Stimulated activated CD4-positive, alpha-beta T cell treated with anti-CD3 and anti-CD28 coated beads, Interleukin-1b, Interleukin-23, amount 100 ng/mL, for 4 hours (primary cell): Measurements from ENCODE around the gene SAMD4A.

Experiments
- DNase-seq, 2 donors: peaks; one replicate each; pipeline ENCODE4 v3.0.0-alpha.2; 2020; ENCODE audit warnings: low read depth in 2 of 2

SAMD4A gene

GRCh38 chr14:54829486-54830224 is 262.7 kb downstream of the SAMD4A start:
- DNase-seq, result no peak

DNA sequence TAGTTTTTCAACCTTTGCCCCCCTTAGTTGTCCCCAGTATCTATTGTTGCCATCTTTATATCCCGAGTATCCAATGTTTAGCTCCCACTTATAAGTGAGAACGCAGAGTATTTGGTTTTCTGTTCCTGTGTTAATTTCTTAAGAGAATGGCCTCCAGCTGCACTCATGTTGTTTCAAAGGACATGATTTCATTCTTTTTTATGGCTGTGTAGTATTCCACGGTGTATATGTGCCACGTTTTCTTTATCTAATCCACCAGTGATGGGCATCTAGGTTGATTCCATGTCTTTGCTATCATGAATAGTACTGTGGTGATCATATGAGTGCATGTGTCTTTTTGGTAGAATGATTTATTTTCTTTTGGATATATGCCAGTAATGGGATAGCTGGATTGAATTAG is 263.7 kb downstream of the SAMD4A start:
- DNase-seq, result no peak

DNA sequence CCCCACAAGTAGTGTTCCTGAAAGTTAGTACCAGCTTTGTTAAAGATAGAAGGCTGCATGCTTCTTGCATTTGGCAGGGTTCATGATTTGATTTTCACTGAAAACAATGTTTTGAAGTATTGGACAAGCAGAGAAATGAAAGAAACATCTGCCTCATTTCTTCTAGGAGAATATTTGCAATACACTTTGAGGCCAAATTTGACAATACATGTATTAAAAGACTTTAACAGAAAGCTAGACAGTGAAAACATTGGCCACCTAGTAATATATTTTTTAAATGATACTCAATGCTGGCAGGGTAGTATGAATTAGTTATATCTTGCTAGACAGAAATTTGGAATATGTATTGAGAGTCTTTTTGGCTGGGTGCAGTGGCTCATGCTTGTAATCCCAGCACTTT is 267.2 kb downstream of the SAMD4A start:
- no peak for DNase-seq

DNA sequence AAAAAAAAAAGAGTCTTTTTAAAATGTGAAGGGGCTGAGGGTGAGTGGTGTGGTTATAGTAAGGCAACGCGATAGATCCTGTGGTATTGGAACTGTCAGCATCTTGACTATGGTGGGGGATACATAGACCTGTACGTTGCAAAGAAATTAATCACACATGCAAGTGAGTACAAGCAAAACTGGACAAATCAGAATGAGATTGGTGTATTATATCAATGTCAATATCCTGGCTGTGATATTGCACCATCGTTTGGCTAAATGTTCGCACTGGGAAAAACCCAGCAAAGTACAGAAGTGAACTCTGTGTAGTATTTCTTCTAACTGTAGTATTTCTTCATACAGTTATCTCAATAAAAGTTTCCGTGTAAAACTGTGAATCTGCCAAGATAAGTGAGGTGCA is 267.8 kb downstream of the SAMD4A start:
- DNase-seq, result no peak

- no peak for DNase-seq
Measured at GRCh38 chr14:54836231-54836630, 269.3 kb downstream of the SAMD4A start.

- DNase-seq, result no peak
Measured at GRCh38 chr14:54837508-54838149, 270.7 kb downstream of the SAMD4A start.

DNA sequence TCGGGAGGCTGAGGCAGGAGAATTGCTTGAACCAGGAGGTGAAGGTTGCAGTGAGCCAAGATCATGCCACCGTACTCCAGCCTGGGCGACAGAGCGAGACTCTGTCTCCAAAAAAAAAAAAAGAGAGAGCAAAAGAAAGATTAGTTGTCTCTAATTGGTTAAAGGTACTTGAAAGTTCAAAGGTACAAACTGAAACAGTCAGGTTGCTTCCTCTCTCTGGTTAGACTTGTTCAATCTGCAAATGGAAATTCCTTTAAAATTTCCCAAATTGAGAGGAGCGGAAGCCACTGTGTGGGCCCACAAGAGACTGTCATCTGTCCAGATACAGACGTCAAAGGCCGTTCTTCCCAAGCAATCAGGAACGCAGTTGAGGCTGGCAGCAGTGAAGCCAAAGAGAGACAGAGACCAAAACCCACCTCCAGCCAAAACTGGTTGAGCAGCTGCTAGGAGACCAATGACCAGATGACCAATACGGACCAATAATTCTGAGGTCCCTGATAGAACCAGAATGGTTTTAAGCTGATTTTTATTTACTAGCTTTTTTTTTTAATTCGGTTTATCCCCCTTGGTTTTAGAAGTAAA is 272.1 kb downstream of the SAMD4A start:
- no peak for DNase-seq

- no peak for DNase-seq
Measured at GRCh38 chr14:54839701-54840119, 272.8 kb downstream of the SAMD4A start.

DNA sequence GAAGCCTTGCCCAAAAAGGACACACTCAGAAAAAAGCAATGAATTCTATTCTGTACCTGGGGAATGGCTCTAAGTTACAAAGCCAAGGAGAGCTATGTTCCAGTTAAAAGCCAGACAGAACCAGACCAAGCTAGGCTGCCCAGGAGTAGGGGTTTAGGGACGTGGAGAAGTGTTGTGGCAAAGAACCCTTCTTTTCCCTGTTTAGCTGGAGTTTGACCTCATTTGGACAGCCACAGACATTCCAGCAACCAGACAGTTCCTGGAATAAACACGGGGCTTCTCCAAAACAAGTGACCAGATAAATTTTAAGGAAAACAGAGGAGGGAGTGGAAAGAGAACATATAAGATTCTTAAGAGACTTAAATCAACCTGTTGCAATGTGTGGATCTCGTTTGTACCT is 273.4 kb downstream of the SAMD4A start:
- no peak for DNase-seq

- DNase-seq, result no peak
Measured at GRCh38 chr14:54840798-54841197, 273.9 kb downstream of the SAMD4A start.
